ENCODE results near the gene RETSAT.

The RETSAT gene

DNA sequence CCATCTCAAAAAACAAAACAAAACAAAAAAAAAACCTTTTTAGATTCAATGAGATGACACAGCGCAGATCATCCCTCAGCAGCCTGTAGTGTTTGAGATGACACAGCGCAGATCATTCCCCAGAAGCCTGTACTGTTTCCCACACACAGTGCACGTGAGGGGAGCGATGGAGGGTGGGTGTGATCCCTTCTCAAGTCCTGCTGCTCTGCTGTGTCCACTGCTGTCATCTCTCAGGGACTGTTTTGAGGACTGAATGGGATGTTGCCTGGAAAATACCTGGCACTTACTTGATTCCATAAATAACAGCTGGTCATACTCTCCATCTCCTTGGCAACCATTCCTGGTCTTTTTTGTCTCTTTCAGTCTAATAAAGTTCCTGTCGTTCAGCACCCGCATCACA lies 52.2 kb downstream of the RETSAT start:
- TF ChIP-seq ZNF501 (tag by site-specific recombination; IDR thresholded peaks at IDR 0.05), result no peak
- no peak for TF ChIP-seq HOXD13 (CRISPR knock-in tag; IDR thresholded peaks at IDR 0.05; ENCODE audit: borderline replicate concordance)
- no peak for TF ChIP-seq ZNF768 (tag by site-specific recombination; IDR thresholded peaks at IDR 0.05)
- TF ChIP-seq SALL2 (tag by site-specific recombination; IDR thresholded peaks at IDR 0.05; ENCODE audit: borderline replicate concordance), result no peak
- no peak for TF ChIP-seq ZNF837 (tag by site-specific recombination; IDR thresholded peaks at IDR 0.05)
- TF ChIP-seq, protein P1, sequence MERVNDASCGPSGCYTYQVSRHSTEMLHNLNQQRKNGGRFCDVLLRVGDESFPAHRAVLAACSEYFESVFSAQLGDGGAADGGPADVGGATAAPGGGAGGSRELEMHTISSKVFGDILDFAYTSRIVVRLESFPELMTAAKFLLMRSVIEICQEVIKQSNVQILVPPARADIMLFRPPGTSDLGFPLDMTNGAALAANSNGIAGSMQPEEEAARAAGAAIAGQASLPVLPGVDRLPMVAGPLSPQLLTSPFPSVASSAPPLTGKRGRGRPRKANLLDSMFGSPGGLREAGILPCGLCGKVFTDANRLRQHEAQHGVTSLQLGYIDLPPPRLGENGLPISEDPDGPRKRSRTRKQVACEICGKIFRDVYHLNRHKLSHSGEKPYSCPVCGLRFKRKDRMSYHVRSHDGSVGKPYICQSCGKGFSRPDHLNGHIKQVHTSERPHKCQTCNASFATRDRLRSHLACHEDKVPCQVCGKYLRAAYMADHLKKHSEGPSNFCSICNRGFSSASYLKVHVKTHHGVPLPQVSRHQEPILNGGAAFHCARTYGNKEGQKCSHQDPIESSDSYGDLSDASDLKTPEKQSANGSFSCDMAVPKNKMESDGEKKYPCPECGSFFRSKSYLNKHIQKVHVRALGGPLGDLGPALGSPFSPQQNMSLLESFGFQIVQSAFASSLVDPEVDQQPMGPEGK (tag by site-specific recombination; IDR thresholded peaks at IDR 0.05), result no peak
- no peak for TF ChIP-seq ZNF677 (tag by site-specific recombination; IDR thresholded peaks at IDR 0.05)
- TF ChIP-seq, protein P2, sequence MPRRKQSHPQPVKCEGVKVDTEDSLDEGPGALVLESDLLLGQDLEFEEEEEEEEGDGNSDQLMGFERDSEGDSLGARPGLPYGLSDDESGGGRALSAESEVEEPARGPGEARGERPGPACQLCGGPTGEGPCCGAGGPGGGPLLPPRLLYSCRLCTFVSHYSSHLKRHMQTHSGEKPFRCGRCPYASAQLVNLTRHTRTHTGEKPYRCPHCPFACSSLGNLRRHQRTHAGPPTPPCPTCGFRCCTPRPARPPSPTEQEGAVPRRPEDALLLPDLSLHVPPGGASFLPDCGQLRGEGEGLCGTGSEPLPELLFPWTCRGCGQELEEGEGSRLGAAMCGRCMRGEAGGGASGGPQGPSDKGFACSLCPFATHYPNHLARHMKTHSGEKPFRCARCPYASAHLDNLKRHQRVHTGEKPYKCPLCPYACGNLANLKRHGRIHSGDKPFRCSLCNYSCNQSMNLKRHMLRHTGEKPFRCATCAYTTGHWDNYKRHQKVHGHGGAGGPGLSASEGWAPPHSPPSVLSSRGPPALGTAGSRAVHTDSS (tag by site-specific recombination; IDR thresholded peaks at IDR 0.05), result no peak
- no peak for TF ChIP-seq ZBTB20 (tag by site-specific recombination; IDR thresholded peaks at IDR 0.05)
- TF ChIP-seq ZBTB17 (tag by site-specific recombination; IDR thresholded peaks at IDR 0.05), result no peak
- TF ChIP-seq ZNF514 (tag by site-specific recombination; IDR thresholded peaks at IDR 0.05), result no peak
- no peak for TF ChIP-seq GLI4 (tag by site-specific recombination; IDR thresholded peaks at IDR 0.05)
- TF ChIP-seq OVOL3 (tag by site-specific recombination; IDR thresholded peaks at IDR 0.05), result no peak
- TF ChIP-seq, protein P3, sequence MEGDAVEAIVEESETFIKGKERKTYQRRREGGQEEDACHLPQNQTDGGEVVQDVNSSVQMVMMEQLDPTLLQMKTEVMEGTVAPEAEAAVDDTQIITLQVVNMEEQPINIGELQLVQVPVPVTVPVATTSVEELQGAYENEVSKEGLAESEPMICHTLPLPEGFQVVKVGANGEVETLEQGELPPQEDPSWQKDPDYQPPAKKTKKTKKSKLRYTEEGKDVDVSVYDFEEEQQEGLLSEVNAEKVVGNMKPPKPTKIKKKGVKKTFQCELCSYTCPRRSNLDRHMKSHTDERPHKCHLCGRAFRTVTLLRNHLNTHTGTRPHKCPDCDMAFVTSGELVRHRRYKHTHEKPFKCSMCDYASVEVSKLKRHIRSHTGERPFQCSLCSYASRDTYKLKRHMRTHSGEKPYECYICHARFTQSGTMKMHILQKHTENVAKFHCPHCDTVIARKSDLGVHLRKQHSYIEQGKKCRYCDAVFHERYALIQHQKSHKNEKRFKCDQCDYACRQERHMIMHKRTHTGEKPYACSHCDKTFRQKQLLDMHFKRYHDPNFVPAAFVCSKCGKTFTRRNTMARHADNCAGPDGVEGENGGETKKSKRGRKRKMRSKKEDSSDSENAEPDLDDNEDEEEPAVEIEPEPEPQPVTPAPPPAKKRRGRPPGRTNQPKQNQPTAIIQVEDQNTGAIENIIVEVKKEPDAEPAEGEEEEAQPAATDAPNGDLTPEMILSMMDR (tag by site-specific recombination; IDR thresholded peaks at IDR 0.05), result no peak
- no peak for TF ChIP-seq ZBTB1 (tag by site-specific recombination; IDR thresholded peaks at IDR 0.05)
- no peak for TF ChIP-seq ZNF654 (tag by site-specific recombination; IDR thresholded peaks at IDR 0.05; ENCODE audit: low read depth)
- POLR2A ChIA-PET, result no interaction called here
- CTCF ChIA-PET, result interaction anchor here (0.6 to 9.4 kb wide), 3 partner anchors 16 to 238 kb away, joined by 3 to 221 read pairs (median 103); no protein-coding TSS in a partner anchor

More for the DNA sequence above, 52.2 kb downstream of the RETSAT start:
- H3K27ac ChIP-seq (ENCODE audit: extremely low read depth, low read depth, low read length), result no peak overlapping the region
- H3K36me3 ChIP-seq (ENCODE audit: control insufficient read depth in 2 of 2, insufficient read depth in 1 of 2, low read length in 2 of 2), result peaks cover 0 to 18% of the 10 kb centered on the region in 2 experiments; a peak in 1 of 3 replicates
- no peaks in the 10 kb centered on the region for H3K9me3 ChIP-seq (ENCODE audit: control insufficient read depth, insufficient read depth, low read depth, low read length)
- no peaks in the 10 kb centered on the region for H3K4me1 ChIP-seq (ENCODE audit: control insufficient read depth, insufficient read depth, low read length)
- no peak overlapping the region for H3K4me3 ChIP-seq (ENCODE audit: low read depth, low read length)

Data from HEK293 (cell line).